GM18502 (cell line): Measurements from ENCODE around the gene RIMBP2.
"Not testable (repeated sequence)": the region's sequence is repeated elsewhere in the genome, so short reads cannot be mapped to it uniquely, and the experiment has no call there.

ENCODE experiments used
- ATAC-seq: cut with Tn5 transposase; IDR thresholded peaks from one replicate; pipeline ENCODE4 v1.9.1; 2021; ENCODE audit warnings: mild to moderate bottlenecking; ENCODE audit not compliant: unreplicated experiment, poor library complexity

RIMBP2 gene

GRCh38 chr12:130742716-130743115, 26.6 kb upstream of the RIMBP2 start:
- no peak for ATAC-seq

GRCh38 chr12:130742112-130742511, 26.0 kb upstream of the RIMBP2 start:
- ATAC-seq: no peak

GRCh38 chr12:130739571-130739970, 23.5 kb upstream of the RIMBP2 start:
- no peak for ATAC-seq

GRCh38 chr12:130738403-130738802, 22.3 kb upstream of the RIMBP2 start:
- not testable (repeated sequence) for ATAC-seq

GRCh38 chr12:130737731-130738130, 21.6 kb upstream of the RIMBP2 start:
- no peak for ATAC-seq

- ATAC-seq: no peak
Observed at GRCh38 chr12:130729344-130729743, 13.2 kb upstream of the RIMBP2 start.

GRCh38 chr12:130728158-130729058, 12.3 kb upstream of the RIMBP2 start:
- no peak for ATAC-seq

- ATAC-seq: no peak
Observed at GRCh38 chr12:130719263-130719859, 3.3 kb upstream of the RIMBP2 start.

- ATAC-seq: no peak
Observed at GRCh38 chr12:130717752-130718151, 1.7 kb upstream of the RIMBP2 start.

- ATAC-seq: no peak
Observed at GRCh38 chr12:130716969-130717366, 869 bp upstream of the RIMBP2 start.

- ATAC-seq: no peak
Observed at GRCh38 chr12:130715150-130715997, 725 bp downstream of the RIMBP2 start.

- ATAC-seq: no peak
Observed at GRCh38 chr12:130714591-130715149, 1.4 kb downstream of the RIMBP2 start.

- no peak for ATAC-seq
Observed at GRCh38 chr12:130714091-130714590, 2.0 kb downstream of the RIMBP2 start.

GRCh38 chr12:130713581-130713991, 2.5 kb downstream of the RIMBP2 start:
- ATAC-seq: no peak

- no peak for ATAC-seq
Observed at GRCh38 chr12:130712346-130713065, 3.6 kb downstream of the RIMBP2 start.

GRCh38 chr12:130711756-130712155, 4.3 kb downstream of the RIMBP2 start:
- no peak for ATAC-seq

- no peak for ATAC-seq
Observed at GRCh38 chr12:130710733-130711080, 5.4 kb downstream of the RIMBP2 start.

GRCh38 chr12:130709971-130710732, 5.9 kb downstream of the RIMBP2 start:
- no peak for ATAC-seq
